ENCODE results near the gene ZNF10. TPM values are rescaled to one million over a fixed set of nuclear protein-coding genes. Genes with fewer than 3 reads are reported as not detected.

Gene ZNF10
- 4.8 TPM for total RNA-seq

DNA sequence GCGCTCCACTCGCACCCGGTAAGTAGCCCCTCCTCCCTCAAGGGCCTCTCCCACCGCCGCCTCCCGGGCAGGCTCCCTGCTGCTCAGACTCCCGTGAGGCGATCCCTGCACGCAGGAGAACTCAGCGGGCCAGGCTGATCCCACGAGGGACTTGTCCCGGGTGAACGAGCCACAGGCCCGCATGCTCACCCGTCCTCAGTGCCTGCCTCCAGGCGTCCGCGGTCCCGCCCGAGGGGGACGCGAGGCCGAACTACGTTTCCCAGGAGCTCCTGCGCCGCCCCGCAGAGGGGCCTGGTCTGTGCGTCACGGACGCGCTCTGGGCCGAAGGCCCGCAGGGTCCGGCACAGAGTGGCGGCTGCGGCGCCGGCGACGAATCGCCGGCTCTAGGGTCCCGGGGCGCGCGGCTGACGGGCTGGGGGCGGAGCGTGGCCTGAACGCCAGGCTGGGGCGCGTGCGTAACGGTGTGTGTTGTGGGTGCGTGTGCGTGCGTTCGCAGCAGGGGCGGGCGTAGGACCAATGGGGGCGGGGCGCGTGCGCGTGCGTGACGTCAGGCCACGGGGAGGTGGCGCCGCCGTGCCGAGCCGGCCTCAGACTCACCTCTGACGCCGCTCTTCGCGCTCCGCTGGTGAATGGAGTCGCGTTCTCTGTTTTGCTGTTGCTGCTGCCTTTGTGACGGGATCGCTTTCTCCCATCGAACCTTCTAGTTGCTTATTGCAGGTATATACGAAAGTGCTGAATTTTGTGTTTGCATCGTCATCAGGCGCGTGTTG is at the start of gene ZNF10, which contains the start of gene ZNF891:
Gene ZNF10 (plus strand): TSS at position 590 of the 770 bp plus-strand sequence. CDS start 13,866 bp downstream, outside the sequence.
Gene ZNF891 (minus strand): TSS at position 237 of the 770 bp plus-strand sequence. CDS start 8,356 bp downstream, outside the sequence.
- ATAC-seq (peak; percentile 95), DNase-seq (ENCODE audit: low spot score) (peak; percentile 97)

- ATAC-seq (no peak), DNase-seq (ENCODE audit: low spot score) (no peak)
Observed at GRCh38 chr12:133081159-133081780, 49.2 kb upstream of the ZNF10 start.

DNA sequence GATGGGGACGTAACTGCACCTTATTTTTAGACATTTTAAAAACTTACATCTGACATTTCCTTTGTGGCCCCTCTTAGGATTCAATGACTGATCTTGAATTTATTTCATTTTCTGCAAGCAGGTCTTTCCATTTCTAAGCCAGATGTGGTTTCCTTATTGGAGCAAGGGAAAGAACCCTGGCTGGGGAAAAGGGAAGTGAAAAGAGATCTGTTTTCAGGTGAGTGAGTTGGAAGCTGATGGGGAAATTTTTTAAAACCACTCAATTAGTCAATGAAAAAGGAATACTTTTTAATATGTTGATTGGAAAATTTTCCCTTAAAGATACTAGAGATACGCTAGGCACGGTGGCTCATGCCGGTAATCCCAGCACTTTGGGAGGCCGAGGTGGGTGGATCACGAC is 47.1 kb upstream of the ZNF10 start:
- ATAC-seq (no peak), DNase-seq (ENCODE audit: low spot score) (no peak)

DNA sequence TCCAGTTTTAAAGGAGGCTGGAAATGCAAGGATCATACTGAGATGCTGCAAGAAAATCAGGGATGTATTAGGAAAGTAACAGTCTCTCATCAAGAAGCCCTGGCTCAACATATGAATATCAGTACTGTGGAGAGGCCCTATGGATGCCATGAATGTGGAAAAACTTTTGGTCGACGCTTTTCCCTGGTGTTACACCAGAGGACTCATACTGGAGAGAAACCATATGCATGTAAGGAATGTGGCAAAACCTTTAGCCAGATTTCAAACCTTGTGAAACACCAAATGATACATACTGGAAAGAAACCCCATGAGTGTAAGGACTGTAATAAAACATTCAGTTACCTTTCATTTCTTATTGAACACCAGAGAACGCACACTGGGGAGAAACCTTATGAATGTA is 24.8 kb upstream of the ZNF10 start:
- ATAC-seq (no peak), DNase-seq (ENCODE audit: low spot score) (no peak)

DNA sequence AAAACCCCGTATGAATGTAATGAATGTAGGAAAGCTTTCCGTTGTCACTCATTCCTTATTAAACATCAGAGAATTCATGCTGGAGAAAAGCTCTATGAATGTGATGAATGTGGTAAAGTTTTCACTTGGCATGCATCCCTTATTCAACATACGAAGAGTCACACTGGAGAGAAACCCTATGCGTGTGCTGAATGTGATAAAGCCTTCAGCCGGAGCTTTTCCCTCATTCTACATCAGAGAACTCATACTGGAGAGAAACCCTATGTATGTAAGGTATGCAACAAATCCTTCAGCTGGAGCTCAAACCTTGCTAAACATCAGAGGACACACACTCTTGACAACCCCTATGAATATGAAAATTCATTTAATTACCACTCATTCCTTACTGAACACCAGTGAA is 24.2 kb upstream of the ZNF10 start:
- ATAC-seq = no peak
- DNase-seq (ENCODE audit: low spot score) = no peak

- DNase-seq (ENCODE audit: low spot score) (no peak), ATAC-seq (no peak)
Observed at GRCh38 chr12:133107121-133107520, 23.3 kb upstream of the ZNF10 start.

- ATAC-seq = no peak
- no peak for DNase-seq (ENCODE audit: low spot score)
Observed at GRCh38 chr12:133108150-133108549, 22.3 kb upstream of the ZNF10 start.

DNA sequence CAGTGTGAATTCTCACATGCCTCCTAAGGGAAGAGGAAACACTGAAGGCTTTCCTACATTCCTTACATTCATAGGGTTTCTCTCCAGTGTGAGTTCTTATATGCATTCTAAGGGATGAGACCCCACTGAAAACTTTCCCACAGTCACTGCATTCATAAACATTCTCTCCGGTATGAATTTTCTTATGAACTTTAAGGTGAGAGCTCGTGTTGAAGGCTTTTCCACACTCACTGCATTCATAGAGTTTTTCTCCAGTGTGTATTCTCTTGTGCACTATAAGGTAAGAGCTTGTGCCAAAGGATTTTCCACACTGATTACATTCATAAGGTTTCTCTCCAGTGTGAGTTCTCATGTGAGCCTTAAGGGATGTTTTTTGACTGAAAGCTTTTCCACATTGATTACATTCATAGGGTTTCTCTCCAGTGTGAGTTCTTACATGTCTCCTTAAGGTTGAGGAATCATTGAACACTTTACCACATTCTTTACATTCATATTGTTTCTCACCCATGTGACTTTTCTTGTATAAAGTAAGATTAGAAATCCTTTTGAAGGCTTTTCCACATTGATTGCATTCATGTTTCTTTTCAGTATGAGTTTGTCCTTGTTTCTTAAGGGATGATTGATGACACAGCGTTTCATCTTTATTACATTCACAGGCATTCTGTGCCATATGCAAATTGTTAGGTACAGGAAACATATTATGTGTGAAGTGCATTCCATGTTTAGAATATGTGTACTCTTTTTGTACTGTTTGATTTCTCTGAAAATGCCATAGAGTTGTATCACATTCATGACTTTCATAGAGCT is 9.8 kb upstream of the ZNF10 start:
- DNase-seq (ENCODE audit: low spot score) (no peak), ATAC-seq (no peak)

DNA sequence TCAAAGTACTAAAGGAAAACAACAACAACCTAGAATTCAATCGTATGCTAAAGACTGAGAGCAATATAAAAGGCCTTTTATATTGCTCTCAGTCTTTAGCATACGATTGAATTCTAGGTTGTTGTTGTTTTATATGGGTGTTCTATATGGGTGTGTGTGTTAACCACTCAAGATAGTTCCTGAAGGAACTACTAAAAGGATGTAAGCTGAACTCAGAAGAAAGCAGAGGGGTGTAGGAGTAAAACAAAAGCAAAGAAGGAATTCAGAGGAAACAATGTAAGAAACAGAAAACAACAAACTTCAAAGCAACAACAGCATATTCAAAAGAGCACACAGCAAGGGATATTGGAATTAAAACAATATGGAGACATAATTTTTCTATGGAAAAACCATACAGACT is 5.8 kb upstream of the ZNF10 start:
- no peak for DNase-seq (ENCODE audit: low spot score)
- ATAC-seq = no peak

GRCh38 chr12:133129368-133130037 is 924 bp upstream of the ZNF10 start:
- no peak for DNase-seq (ENCODE audit: low spot score)
- ATAC-seq = peak; percentile 34

GRCh38 chr12:133130808-133131128 is 341 bp downstream of the ZNF10 start:
- peak; percentile 54 for DNase-seq (ENCODE audit: low spot score)
- ATAC-seq = peak; percentile 9

DNA sequence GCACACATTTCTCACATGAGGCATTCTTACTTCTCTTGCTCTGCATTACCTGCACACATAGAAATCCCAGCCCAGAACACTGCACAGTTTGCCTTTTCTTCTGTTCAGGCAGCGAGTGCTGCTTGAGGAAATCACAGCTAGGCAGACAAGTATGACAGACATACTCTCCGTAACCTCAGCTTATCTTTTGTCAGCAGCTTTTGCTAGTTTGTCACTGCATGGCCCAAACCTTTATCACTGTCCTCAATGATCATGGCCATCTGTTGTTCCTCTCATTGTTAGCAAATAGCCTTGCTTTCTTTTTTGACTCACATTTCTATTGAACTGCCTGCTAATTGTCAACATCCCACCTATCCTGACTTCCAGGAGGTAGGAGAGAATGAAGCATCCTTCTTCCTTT is 5.3 kb downstream of the ZNF10 start:
- DNase-seq (ENCODE audit: low spot score) = no peak
- no peak for ATAC-seq

- ATAC-seq = no peak
Observed at GRCh38 chr12:133145981-133146380, 15.6 kb downstream of the ZNF10 start.

GRCh38 chr12:133156125-133156690 is 25.8 kb downstream of the ZNF10 start:
- DNase-seq (ENCODE audit: low spot score) = no peak
- ATAC-seq = no peak

More at GRCh38 chr12:133145981-133146380, 15.6 kb downstream of the ZNF10 start:
- no peak for DNase-seq (ENCODE audit: low spot score)

DNA sequence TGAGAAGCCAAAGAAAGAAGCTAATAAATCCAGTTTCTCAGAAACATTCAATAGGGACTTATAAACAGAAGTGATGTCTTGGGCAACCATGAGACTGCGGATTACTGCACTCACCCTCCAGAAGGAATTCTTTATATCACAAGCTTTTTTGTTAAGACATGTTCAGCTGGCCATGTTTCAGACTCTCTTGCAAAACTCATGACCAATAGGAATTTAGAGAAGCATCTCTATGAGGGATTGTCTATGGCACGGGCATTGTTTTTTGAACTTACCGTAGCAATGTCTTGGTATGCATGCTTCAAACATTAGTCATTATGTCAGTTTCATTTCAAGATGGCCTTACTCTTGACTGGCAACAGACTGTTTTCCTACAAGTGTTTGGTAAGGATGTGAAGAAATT is 35.3 kb downstream of the ZNF10 start:
- no peak for DNase-seq (ENCODE audit: low spot score)
- no peak for ATAC-seq

GRCh38 chr12:133172491-133172890 is 42.1 kb downstream of the ZNF10 start:
- DNase-seq (ENCODE audit: low spot score) (no peak), ATAC-seq (no peak)

DNA sequence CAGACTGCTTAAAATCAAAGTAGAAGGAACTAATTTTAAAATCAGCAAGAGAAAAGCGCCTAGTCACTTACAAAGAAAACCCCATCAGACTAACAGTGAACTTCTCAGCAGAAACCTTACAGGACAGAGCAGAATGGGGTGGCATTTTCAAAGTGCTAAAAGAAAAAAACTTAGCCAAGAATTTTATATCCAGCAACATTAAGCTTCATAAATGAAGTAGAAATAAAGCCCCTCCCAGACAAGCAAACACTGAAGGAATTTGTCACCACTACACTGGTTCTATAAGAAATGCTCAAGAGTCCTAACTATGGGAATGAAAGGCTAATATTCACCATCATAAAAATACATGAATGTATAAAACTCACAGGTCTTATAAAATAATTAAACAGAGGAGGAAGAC is 44.5 kb downstream of the ZNF10 start:
- ATAC-seq = no peak

DNA sequence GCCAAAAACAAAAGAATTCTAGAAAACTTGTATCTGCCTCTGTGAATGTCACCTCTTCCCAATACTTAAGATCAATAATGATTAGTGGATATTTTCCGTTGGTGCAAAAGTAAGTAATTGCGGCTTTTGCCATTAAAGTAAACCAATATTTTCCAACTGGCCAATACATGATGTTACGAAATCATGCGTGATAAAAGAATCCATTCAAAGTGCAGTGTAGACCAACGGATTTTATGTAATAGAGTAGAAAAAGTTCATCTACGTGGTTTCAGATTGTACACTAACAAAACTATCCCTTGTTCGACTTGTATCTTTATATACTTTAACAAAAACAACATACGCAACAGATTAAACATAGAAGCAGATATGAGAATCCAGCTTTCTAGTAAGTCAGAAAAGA is 50.2 kb downstream of the ZNF10 start:
- DNase-seq (ENCODE audit: low spot score) = no peak
- no peak for ATAC-seq

More for the DNA sequence above, 44.5 kb downstream of the ZNF10 start:
- no peak for DNase-seq (ENCODE audit: low spot score)

DNA sequence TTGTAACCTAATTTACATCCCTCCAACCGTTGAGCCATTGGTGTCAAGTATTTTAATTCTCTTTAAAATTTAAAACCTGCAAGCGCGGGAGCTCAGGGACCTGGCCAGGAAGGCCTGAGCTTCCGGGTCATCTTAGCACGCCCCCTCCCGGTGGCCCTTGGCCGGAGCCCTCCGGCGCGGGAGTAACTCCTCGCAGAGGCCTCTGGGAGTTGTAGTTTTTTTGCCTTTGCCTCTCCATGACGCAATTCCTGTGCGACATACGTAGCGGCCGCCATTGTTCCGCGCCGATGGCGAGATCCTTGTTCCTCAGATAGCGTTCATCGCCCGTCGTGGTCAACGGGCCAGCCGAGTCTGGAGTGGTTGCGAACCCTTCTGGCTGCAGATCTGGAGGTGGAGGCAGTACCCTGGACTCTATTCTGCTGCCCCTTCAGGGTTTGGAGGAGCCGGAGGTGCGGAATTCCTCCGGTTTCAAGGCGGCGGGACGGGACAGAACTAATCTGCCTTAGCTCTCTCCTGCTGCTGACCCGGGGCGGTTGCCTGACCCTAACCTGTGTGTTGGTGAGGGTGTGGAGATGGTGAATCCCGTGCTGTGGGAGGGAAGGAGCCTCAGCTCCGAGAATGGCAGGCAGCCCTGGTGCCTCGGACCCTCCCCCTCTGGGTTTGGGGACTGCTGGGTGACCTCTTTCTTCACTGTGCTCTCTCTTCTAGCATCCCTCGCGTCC is 51.0 kb downstream of the ZNF10 start, which contains the start of gene ZNF268:
Gene ZNF268 (plus strand): TSS at position 258 of the 722 bp plus-strand sequence. CDS start 503 bp downstream, outside the sequence.
- DNase-seq (ENCODE audit: low spot score) (peak; percentile 94), ATAC-seq (peak; percentile 100)

DNA sequence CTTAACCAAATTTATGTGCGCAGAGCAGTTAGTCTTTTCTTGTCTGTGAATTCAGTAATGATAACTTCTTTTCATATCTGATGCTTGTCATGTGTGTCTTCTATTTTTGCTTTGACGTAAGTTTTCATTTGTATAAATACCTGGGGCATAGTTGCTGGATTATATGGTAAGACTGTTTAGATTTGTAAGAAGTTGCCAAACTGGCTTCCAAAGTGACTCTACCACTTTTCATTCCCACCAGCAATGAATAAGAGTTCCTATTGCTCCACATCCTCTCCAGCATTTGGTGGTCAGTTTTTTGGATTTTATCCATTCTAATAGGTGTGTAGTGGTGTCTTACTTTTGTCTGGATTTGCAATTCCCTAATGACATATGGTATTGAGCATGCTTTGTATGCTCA is 59.7 kb downstream of the ZNF10 start:
- ATAC-seq (no peak), DNase-seq (ENCODE audit: low spot score) (no peak)
